NB4 (cell line): ENCODE data around the gene CCDC120.
A peak's percentile ranks its signal among the peaks of the same experiment; 100 is the strongest.

Experiments used
- CTCF ChIP-seq: IDR thresholded peaks from one replicate; pipeline ENCODE4 v1.5.1; 2012; ENCODE audit warnings: low read depth, low read length
- POLR2A ChIP-seq: IDR thresholded peaks from 2 replicates; pipeline ENCODE4 v1.6.1; 2011; ENCODE audit warnings: mild to moderate bottlenecking; ENCODE audit not compliant: insufficient read length; ENCODE audit errors: extremely low read depth

GRCh38 chrX:49039598-49040375, 19.0 kb upstream of the CCDC120 start:
- TF ChIP-seq CTCF, result peak; percentile 3
- no peak for TF ChIP-seq POLR2A
